PFSK-1 (cell line): ENCODE data around the gene CDC42BPB.

Source experiments
- FOXP2 ChIP-seq: optimal IDR thresholded peaks from 2 replicates; pipeline ENCODE3; 2011; ENCODE audit warnings: borderline replicate concordance, control low read depth, inconsistent platforms; ENCODE audit not compliant: insufficient read depth; ENCODE audit errors: extremely low read length, extremely low read depth
- POLR2AphosphoS5 ChIP-seq: IDR thresholded peaks from 2 replicates; pipeline ENCODE4 v1.6.1; 2012; ENCODE audit warnings: low read depth, mild to moderate bottlenecking, control low read depth, low read length, moderate library complexity
- REST ChIP-seq, 2 experiments: IDR thresholded peaks; 2 replicates each; pipeline versions ENCODE4 v1.6.1 to v1.8.0; 2011 to 2012; ENCODE audit warnings: low read depth in 2 of 2, low read length in 2 of 2, control low read depth in 1 of 2, inconsistent platforms in 1 of 2, mild to moderate bottlenecking in 1 of 2, moderate library complexity in 1 of 2; ENCODE audit not compliant: insufficient read depth in 1 of 2
- SIN3A ChIP-seq: IDR thresholded peaks from 2 replicates; pipeline ENCODE4 v1.6.1; 2012; ENCODE audit warnings: mild to moderate bottlenecking, low read length, moderate library complexity, borderline replicate concordance; ENCODE audit not compliant: insufficient read depth
- TAF1 ChIP-seq: IDR thresholded peaks from 2 replicates; pipeline ENCODE4 v1.6.1; 2012; ENCODE audit warnings: low read length, control low read depth, borderline replicate concordance; ENCODE audit not compliant: insufficient read depth

DNA sequence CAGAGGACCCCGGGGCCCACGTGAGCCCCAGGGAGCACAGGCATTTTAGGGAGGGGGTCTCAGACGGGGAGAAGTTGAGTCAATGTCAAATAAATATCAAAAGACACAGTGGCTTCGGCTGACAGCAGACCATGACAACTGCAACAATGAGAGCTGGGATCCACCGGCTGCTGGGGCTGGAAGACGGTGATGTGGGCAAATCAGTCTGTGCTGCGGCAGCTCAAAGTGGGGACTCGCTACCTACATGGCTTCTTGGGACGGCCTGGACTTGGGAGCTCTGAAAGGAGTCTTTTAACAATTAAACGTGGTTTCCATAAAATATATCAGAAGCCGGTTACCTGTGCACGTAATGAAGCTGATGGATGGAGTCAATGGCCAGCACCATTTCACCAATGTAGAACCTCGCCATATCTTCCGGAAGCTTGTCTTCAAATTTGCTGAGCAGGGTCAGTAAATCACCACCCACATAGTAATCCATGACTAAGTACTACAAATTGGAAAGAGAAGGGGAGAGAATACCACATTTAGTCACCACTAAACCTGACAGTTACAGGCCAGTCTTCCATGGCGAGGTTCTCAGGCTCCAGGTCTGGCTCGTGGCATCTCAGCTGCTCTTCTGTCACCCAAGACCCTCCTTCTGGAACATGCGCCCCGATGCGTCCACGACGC, 58.0 kb downstream of the CDC42BPB start:
- TF ChIP-seq REST (IDR thresholded peaks at IDR 0.05; ENCODE audit: insufficient read depth in 1 of 2, low read depth in 2 of 2, low read length in 2 of 2) (no peak), TAF1 (no peak), SIN3A (no peak), POLR2AphosphoS5 (no peak), FOXP2 (no peak)
